Measurements from ENCODE around the gene LRP6. TPM values are rescaled to one million over a fixed set of nuclear protein-coding genes. Genes with fewer than 3 reads are reported as not detected.
A peak's percentile ranks its signal among the peaks of the same experiment; 100 is the strongest.

Gene LRP6
- total and polyA plus RNA-seq, 2 of the 8 experiments (the other 6 are each of a cell fraction or from before 2014, with no cell fraction given): 53.6 to 73.2 TPM

GRCh38 chr12:12086362-12086761 lies 180.5 kb downstream of the LRP6 start:
- H2BK5ac ChIP-seq (ENCODE audit: low read depth, low read length): peak overlapping the region; percentile 90; the same call in 1 of the 2 replicates
- DNase-seq (ENCODE audit: low read depth in 1 of 2, low spot score in 2 of 2) (no peak), FAIRE-seq (no peak)
- peak overlapping the region in 1 of 4 experiments; percentile 23; a peak in 1 of 8 replicates for H3K4me3 ChIP-seq (ENCODE audit: extremely low read depth in 1 of 4, insufficient read depth in 2 of 4, low read depth in 3 of 4, low read length in 4 of 4)
- ChIA-PET CTCF (ENCODE audit: partially characterized antibody) (interaction anchor here (1.2 to 2.2 kb wide), 6 partner anchors 15 to 243 kb away, joined by 3 to 6 read pairs (median 5); partner anchors contain the start of gene BCL2L14), POLR2A (ENCODE audit: partially characterized antibody) (interaction anchor here (1.1 to 1.3 kb wide), 3 partner anchors 8 to 632 kb away, joined by 3 to 6 read pairs (median 3); partner anchors contain the start of gene LRP6)
- no peaks in the 10 kb centered on the region for H4K20me1 ChIP-seq (replicated peaks in 1 of 2; ENCODE audit: control insufficient read depth in 1 of 2, insufficient read depth in 2 of 2, low read length in 2 of 2)
- H4K5ac ChIP-seq (ENCODE audit: insufficient read length, low read depth, low read length): peak overlapping the region; percentile 20
- H3K9me3 ChIP-seq (ENCODE audit: insufficient read depth in 2 of 2, low read depth in 1 of 2, low read length in 1 of 2): 0 out of 4 replicates have a peak, but pooled peaks cover 0 to 2% of the 10 kb centered on the region in 2 experiments
- H3K4me2 ChIP-seq (ENCODE audit: insufficient read depth in 1 of 2, low read depth in 2 of 2, low read length in 2 of 2): peak overlapping the region; percentile 9 to 39; a peak in 3 of 4 replicates
- no peak overlapping the region for H4K8ac ChIP-seq (ENCODE audit: extremely low read depth, insufficient read depth, low read length)
- 0 out of 2 replicates have a peak overlapping the region, but pooled peaks have one; percentile 72 for H2BK12ac ChIP-seq (ENCODE audit: low read depth, low read length)
- peaks cover 13 to 18% (median 15%) of the 10 kb centered on the region in 4 experiments for H3K4me1 ChIP-seq (replicated peaks in 1 of 4; ENCODE audit: control insufficient read depth in 3 of 4, insufficient read depth in 4 of 4, low read length in 3 of 4)
- no peak overlapping the region for H3K23ac ChIP-seq (ENCODE audit: insufficient read length)
- H3K56ac ChIP-seq (replicated peaks; ENCODE audit: insufficient read length, low read depth, low read length): no peak overlapping the region
- H2AK5ac ChIP-seq (ENCODE audit: low read depth, low read length): peak overlapping the region; percentile 41; the same call in 1 of the 2 replicates
- no peak overlapping the region for H2AFZ ChIP-seq (ENCODE audit: low read length)
- no peaks in the 10 kb centered on the region for H3K79me2 ChIP-seq (ENCODE audit: control insufficient read depth in 1 of 2, insufficient read depth in 2 of 2, low read length in 2 of 2)
- H3K27ac ChIP-seq (ENCODE audit: low read depth, low read length): no peak overlapping the region
- H3K79me1 ChIP-seq (ENCODE audit: low read depth, low read length): no peaks in the 10 kb centered on the region
- no peak overlapping the region for H3K9ac ChIP-seq (replicated peaks in 1 of 4; ENCODE audit: extremely low read depth in 1 of 4, low read depth in 3 of 4, low read length in 3 of 4)
- WGBS, 2 experiments (ENCODE audit: extremely low coverage in 1 of 2, insufficient coverage in 1 of 2, insufficient read length in 1 of 2, insufficient replicate concordance in 2 of 2, low coverage in 1 of 2, low lambda C conversion rate in 2 of 2, missing lambda C conversion rate in 1 of 2): 80% methylated on average over 5 of the region's 5 CpGs; no CpG with 5 or more reads in 1 of the 2 experiments
- peak overlapping the region; percentile 73 for H2BK120ac ChIP-seq (replicated peaks; ENCODE audit: low read depth, low read length)
- H2BK20ac ChIP-seq (ENCODE audit: low read length): peak overlapping the region; percentile 91; the same call in 1 of the 2 replicates
- H3K14ac ChIP-seq (ENCODE audit: insufficient read length): no peak overlapping the region
- H4K91ac ChIP-seq (replicated peaks; ENCODE audit: insufficient read length, low read length): peak overlapping the region; percentile 35
- no peak overlapping the region for H2BK15ac ChIP-seq (ENCODE audit: low read length)
- H3K4ac ChIP-seq (replicated peaks; ENCODE audit: insufficient read length, low read depth, low read length): peak overlapping the region; percentile 96
- no peaks in the 10 kb centered on the region for H3K36me3 ChIP-seq (ENCODE audit: control insufficient read depth in 2 of 4, insufficient read depth in 4 of 4, low read length in 3 of 4)
- H3K23me2 ChIP-seq (ENCODE audit: low read depth, low read length): peaks cover 2% of the 10 kb centered on the region; the same call in 1 of the 2 replicates
- H3K18ac ChIP-seq (ENCODE audit: extremely low read depth, low read length): peak overlapping the region; percentile 7; the same call in 1 of the 2 replicates
- no peak for TF ChIP-seq HDAC6 (IDR thresholded peaks at IDR 0.05; ENCODE audit: low read depth, low read length)
- TF ChIP-seq TCF12 (IDR thresholded peaks at IDR 0.05; ENCODE audit: low read depth, low read length): no peak
- no peak for TF ChIP-seq NRF1 (IDR thresholded peaks at IDR 0.05; ENCODE audit: low read depth, low read length)
- TF ChIP-seq CEBPB (IDR thresholded peaks at IDR 0.05; ENCODE audit: low read depth, low read length): no peak
- TF ChIP-seq TEAD4 (IDR thresholded peaks at IDR 0.05; ENCODE audit: low read depth, low read length): no peak
- no peak for TF ChIP-seq KDM1A (IDR thresholded peaks at IDR 0.05; ENCODE audit: borderline replicate concordance, low read length)
- no peak for TF ChIP-seq SIN3A (conservative IDR thresholded peaks at IDR 0.05 in 1 of 2, IDR thresholded peaks at IDR 0.05 in 1 of 2; ENCODE audit: low read depth in 1 of 2, low read length in 2 of 2)
- TF ChIP-seq CTCF (IDR thresholded peaks at IDR 0.05; ENCODE audit: control extremely low read depth in 1 of 3, insufficient read depth in 1 of 3, low read depth in 1 of 3, low read length in 3 of 3): no peak
- peaks cover 0 to 2% (median 0%) of the 10 kb centered on the region in 4 experiments; a peak in 1 of 7 replicates for H3K27me3 ChIP-seq (replicated peaks in 1 of 4; ENCODE audit: control insufficient read depth in 3 of 4, extremely low read depth in 1 of 4, insufficient read depth in 3 of 4, low read length in 3 of 4)

All from H1 (cell line).